ENCODE measurements around the gene UNCX.
"Not testable (repeated sequence)": the region's sequence is repeated elsewhere in the genome, so short reads cannot be mapped to it uniquely, and the experiment has no call there.

UNCX gene

GRCh38 chr7:1259621-1260243, 27.1 kb downstream of the UNCX start:
- no peak for DNase-seq

- no peak for DNase-seq
Measured at GRCh38 chr7:1260244-1260635, 27.6 kb downstream of the UNCX start.

GRCh38 chr7:1261036-1261435, 28.4 kb downstream of the UNCX start:
- DNase-seq: not testable (repeated sequence)

- no peak for DNase-seq
Measured at GRCh38 chr7:1262441-1262840, 29.8 kb downstream of the UNCX start.

GRCh38 chr7:1263391-1263951, 30.8 kb downstream of the UNCX start:
- DNase-seq: no peak

GRCh38 chr7:1264345-1265280, 31.9 kb downstream of the UNCX start:
- DNase-seq: no peak

- DNase-seq: no peak
Measured at GRCh38 chr7:1267016-1267900, 34.6 kb downstream of the UNCX start.

- DNase-seq: no peak
Measured at GRCh38 chr7:1268076-1268815, 35.6 kb downstream of the UNCX start.

- no peak for DNase-seq
Measured at GRCh38 chr7:1268866-1269265, 36.2 kb downstream of the UNCX start.

- DNase-seq: no peak
Measured at GRCh38 chr7:1269336-1269890, 36.7 kb downstream of the UNCX start.

GRCh38 chr7:1270181-1270580, 37.5 kb downstream of the UNCX start:
- DNase-seq: no peak

- DNase-seq: no peak
Measured at GRCh38 chr7:1271046-1271445, 38.4 kb downstream of the UNCX start.

GRCh38 chr7:1271656-1272055, 39.0 kb downstream of the UNCX start:
- no peak for DNase-seq

- not testable (repeated sequence) for DNase-seq
Measured at GRCh38 chr7:1272136-1272535, 39.5 kb downstream of the UNCX start.

GRCh38 chr7:1274121-1274875, 41.6 kb downstream of the UNCX start:
- no peak for DNase-seq

- no peak for DNase-seq
Measured at GRCh38 chr7:1274876-1275375, 42.3 kb downstream of the UNCX start.

GRCh38 chr7:1275451-1276381, 43.0 kb downstream of the UNCX start:
- no peak for DNase-seq

GRCh38 chr7:1276626-1277175, 44.0 kb downstream of the UNCX start:
- DNase-seq: no peak

GRCh38 chr7:1278543-1278942, 45.9 kb downstream of the UNCX start:
- no peak for DNase-seq

Measured in CD4-positive, alpha-beta T cell treated with Interleukin-21 for 1 hour (primary cell).